Lower leg skin (tissue), 4 donors: Measurements from ENCODE around the gene ZNF398. TPM values are rescaled to one million over a fixed set of nuclear protein-coding genes. Genes with fewer than 3 reads are reported as not detected.

Source experiments
- DNase-seq, 2 donors: peaks; one replicate each; pipeline ENCODE4 v3.0.0-alpha.2; 2019; ENCODE audit warnings: low spot score in 2 of 2
- H3K4me3 ChIP-seq: fragments of 200-600 bp; sonication (generic); 2 replicates; pipeline ENCODE4 v1.5.1; 2017; ENCODE audit warnings: mild to moderate bottlenecking, low read depth; ENCODE audit not compliant: poor library complexity, severe bottlenecking
- POLR2A ChIP-seq, 2 donors: fragments of 450-650 bp; IDR thresholded peaks; one replicate each; pipeline ENCODE4 v1.6.1; 2016 to 2017; ENCODE audit warnings: antibody characterized with exemption in 2 of 2, mild to moderate bottlenecking in 1 of 2, moderate library complexity in 1 of 2
- WGBS, 2 donors: methylation state at CpG; one replicate each; pipeline ENCODE4 v1.1.5; 2018; 5-methylcytosine and 5-hydroxymethylcytosine counted together
- intact Hi-C: fragments of 100-400 bp; cut with DNase I; formaldehyde crosslinking; loops from one replicate; pipeline ENCODE4 v1.15.0; 2023; ENCODE audit warnings: low total_unique reads
- total RNA-seq, 4 donors: library from RNA; depleted of rRNA; stranded (reverse); fragments of >200 nt; gene quantifications; one replicate each; pipeline ENCODE4 v1.1.0, GENCODE V29; 2016
- TF ChIP-seq, protein P1 (sequence below), 3 donors: fragments of 450-650 bp; IDR thresholded peaks; one replicate each; pipeline ENCODE4 v1.5.1; 2016; ENCODE audit warnings: antibody characterized with exemption in 3 of 3, mild to moderate bottlenecking in 3 of 3, moderate library complexity in 2 of 3

The ZNF398 gene
- total RNA-seq, 4 donors from 2014 or later, result 20.9 to 47.8 (median 30.4) TPM

DNA sequence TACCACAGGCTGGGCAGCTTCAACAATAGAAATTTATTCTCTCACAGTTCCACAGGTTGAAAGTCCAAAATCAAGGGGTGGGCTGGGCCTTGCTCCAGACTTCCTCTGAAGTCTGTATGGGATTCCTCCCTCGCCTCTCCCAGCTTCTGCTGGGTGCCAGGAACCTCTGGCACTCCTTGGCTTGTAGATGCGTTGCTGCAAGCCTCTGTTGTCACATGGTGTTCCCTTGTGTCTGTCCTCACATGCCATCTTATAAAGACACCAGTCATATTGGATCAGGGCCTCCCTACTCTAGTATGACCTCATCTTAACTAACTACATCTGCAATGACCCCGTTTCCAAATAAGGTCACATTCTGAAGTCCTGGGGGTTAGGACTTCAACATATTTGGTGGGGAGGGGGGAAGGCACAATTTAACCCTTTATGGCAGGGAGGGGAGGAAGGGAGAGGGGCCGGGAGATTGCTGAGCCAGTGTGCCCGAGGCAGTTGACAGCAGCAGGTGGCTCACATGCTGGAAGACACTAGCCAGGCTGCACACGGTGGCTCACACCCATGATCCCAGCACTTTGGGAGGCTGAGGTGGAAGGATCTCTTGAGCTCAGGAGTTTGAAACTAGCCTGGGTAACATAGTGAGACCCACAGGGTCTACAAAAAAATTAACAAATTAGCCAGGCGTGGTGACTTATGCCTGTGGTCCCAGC lies 66.9 kb downstream of the ZNF398 start:
- TF ChIP-seq, protein P1, sequence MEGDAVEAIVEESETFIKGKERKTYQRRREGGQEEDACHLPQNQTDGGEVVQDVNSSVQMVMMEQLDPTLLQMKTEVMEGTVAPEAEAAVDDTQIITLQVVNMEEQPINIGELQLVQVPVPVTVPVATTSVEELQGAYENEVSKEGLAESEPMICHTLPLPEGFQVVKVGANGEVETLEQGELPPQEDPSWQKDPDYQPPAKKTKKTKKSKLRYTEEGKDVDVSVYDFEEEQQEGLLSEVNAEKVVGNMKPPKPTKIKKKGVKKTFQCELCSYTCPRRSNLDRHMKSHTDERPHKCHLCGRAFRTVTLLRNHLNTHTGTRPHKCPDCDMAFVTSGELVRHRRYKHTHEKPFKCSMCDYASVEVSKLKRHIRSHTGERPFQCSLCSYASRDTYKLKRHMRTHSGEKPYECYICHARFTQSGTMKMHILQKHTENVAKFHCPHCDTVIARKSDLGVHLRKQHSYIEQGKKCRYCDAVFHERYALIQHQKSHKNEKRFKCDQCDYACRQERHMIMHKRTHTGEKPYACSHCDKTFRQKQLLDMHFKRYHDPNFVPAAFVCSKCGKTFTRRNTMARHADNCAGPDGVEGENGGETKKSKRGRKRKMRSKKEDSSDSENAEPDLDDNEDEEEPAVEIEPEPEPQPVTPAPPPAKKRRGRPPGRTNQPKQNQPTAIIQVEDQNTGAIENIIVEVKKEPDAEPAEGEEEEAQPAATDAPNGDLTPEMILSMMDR (IDR thresholded peaks at IDR 0.05), result no peak
- TF ChIP-seq POLR2A (IDR thresholded peaks at IDR 0.05), result no peak
- intact Hi-C loops, result no loop called here
- no peak overlapping the region for H3K4me3 ChIP-seq
- WGBS, 2 donors, result 44 to 45% methylated on average over 7 of the region's 7 CpGs
- no peak for DNase-seq

DNA sequence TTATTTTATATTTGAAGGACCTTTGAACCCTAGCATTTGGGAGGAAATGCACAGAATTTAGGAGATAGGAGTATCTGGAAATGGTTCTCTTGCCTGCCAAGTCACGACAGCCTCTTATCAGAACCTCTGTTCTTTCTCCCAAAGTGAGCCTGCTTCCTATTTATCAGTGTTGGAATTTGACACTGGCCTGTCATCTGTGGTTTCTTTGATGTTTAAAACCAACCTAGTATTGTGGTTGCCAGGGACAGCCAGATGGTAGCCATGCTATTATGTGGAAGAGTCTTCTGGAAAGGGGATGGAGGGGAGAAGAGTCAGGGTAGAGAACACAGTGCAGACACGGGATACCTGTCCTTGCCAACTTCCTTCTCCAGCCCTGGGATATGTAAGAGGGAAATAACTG lies 69.1 kb downstream of the ZNF398 start:
- intact Hi-C loops, result no loop called here
- WGBS, 2 donors, result 77 to 88% methylated on average over 2 of the region's 2 CpGs
- H3K4me3 ChIP-seq, result no peak overlapping the region
- no peak for DNase-seq
- TF ChIP-seq, protein P1 (IDR thresholded peaks at IDR 0.05), result no peak
- TF ChIP-seq POLR2A (IDR thresholded peaks at IDR 0.05), result no peak

DNA sequence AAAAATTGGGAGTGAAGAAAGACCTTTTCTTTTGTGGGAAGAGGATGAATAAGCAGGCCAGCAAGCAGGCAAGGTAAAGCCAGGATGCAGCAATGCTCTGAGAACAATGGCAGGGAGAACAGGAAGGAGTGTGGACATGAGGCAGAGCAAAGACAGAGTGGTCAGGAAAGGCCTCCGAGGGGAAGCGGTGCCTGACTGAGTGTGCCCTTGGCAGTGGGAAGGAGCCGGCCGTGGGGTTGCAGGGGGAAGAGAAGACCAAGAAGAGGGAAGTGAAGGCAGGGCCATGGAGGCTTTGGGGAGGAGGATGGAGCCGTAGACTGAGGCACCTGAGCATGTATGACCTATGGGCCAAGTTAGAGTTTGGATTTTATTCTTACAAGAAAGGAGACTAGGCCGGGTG lies 70.3 kb downstream of the ZNF398 start:
- no peak for DNase-seq
- intact Hi-C loops, result no loop called here
- TF ChIP-seq, protein P1 (IDR thresholded peaks at IDR 0.05), result no peak
- TF ChIP-seq POLR2A (IDR thresholded peaks at IDR 0.05), result no peak
- no peak overlapping the region for H3K4me3 ChIP-seq
- 86 to 94% methylated on average over 6 of the region's 6 CpGs for WGBS, 2 donors

GRCh38 chr7:149218469-149219420 lies 71.5 kb downstream of the ZNF398 start:
- WGBS, 2 donors, result 89 to 94% methylated on average over 10 of the region's 10 CpGs
- H3K4me3 ChIP-seq, result no peak overlapping the region
- intact Hi-C loops, result no loop called here
- no peak for DNase-seq
- no peak for TF ChIP-seq POLR2A (IDR thresholded peaks at IDR 0.05)
- TF ChIP-seq, protein P1 (IDR thresholded peaks at IDR 0.05), result no peak

- intact Hi-C loops, result no loop called here
- H3K4me3 ChIP-seq, result no peak overlapping the region
- DNase-seq, result no peak
- 64 to 73% methylated on average over 6 of the region's 6 CpGs for WGBS, 2 donors
- TF ChIP-seq POLR2A (IDR thresholded peaks at IDR 0.05), result no peak
- TF ChIP-seq, protein P1 (IDR thresholded peaks at IDR 0.05), result no peak
Measured at GRCh38 chr7:149220534-149220933, 73.3 kb downstream of the ZNF398 start.
